ENCODE measurements around the gene STPG3.

- TF ChIP-seq GATA3 (IDR thresholded peaks at IDR 0.05; ENCODE audit: low read depth, low read length) = no peak
- TF ChIP-seq GATA2 (IDR thresholded peaks at IDR 0.05; ENCODE audit: low read depth, low read length) = no peak
These were observed 23.1 kb upstream of the STPG3 start for GRCh38 chr9:137227853-137228505.
